GM19025 (cell line): Measurements from ENCODE around the gene TNFAIP2.
A peak's percentile ranks its signal among the peaks of the same experiment; 100 is the strongest.
"Not testable (repeated sequence)": the region's sequence is repeated elsewhere in the genome, so short reads cannot be mapped to it uniquely, and the experiment has no call there.

Experiments
- ATAC-seq: cut with Tn5 transposase; IDR thresholded peaks from one replicate; pipeline ENCODE4 v1.9.1; 2021; ENCODE audit warnings: mild to moderate bottlenecking, low read depth, moderate library complexity; ENCODE audit not compliant: unreplicated experiment

Gene TNFAIP2

DNA sequence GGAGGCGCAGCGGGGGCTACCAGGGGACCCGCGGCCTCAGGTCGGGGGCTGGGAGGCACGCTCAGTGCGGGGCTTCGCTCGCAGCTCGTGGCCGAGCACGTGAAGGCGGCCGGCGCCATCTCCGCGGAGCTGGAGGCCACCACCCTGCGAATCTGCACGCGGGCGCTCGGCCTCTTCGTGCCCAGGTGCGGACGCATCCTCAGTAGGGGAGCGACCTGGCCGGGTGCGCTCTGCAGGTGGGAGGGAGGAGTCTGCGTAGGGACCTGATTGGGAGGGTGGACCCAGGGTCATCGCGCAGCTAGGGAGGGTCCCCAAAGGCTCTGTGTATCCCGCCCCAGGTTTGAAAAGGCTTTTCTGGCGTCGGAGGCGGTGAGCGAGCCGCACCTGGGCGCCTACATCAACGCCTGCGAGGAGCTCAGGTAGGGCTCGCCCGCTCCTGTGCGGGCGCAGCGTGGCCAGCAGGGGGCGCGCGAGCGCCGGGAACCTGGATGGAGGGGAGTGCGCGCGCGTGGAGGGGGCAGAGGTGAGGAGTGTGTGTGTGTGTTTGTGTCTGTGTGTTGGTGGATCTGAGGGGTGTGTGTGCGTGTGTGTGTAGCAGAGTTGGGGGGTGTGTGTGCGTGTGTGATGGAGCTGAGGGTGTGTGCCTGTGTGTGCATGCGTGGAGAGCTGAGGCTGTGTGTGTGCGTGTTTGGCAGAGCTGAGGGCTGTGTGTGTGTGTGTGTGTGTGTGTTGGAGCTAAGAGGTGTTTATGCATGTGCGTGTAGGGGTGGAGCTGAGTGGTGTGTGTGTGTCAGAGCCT is 18.4 kb upstream of the TNFAIP2 start:
- no peak for ATAC-seq

DNA sequence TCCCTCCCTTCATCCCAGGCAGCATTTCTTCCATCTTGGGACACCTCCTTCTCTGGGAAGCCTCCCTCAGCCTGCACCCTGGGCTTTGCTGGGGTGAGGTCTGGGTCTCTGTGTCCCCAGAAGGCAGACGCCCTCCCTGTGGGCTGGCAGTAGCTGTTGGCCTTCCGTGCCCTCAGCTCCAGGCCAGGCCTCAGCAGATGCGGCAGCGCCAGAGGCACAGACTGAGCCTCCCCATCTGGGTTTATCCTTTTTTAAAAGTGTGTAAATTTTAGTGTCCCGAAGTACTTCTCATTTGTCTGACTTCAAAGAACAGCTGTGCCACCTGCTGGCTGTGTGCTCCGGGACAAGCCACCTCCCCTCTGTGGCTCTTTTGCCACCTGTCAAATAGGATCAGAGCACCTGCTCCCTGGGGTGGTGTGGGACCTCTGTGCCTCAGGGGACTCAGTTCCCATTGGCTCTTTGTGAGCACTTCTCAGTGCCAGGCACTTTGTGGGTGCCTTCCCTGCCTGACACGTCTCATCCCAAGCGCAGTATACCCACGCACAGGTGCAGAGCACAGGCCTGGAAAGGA is 17.6 kb upstream of the TNFAIP2 start:
- ATAC-seq, result no peak

DNA sequence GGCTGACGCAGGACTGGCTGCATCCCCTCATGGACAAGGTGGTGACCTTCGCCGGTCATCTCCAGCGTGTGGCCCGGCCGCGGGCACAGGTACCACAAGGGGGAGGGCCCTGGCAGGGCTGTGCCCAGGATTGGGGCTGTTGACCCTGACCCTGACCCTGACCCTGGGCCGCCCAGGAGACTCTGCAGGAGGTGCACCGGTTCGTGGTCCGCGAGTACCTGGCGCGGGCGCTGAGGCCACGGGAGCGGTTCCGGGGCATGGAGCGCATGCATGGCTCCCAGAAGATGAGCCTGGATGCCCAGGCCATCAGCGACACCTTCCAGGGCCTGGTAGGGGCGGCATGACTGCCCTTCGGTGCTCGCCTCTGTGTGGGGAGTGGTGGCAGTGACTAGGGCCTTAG is 15.8 kb upstream of the TNFAIP2 start:
- no peak for ATAC-seq

DNA sequence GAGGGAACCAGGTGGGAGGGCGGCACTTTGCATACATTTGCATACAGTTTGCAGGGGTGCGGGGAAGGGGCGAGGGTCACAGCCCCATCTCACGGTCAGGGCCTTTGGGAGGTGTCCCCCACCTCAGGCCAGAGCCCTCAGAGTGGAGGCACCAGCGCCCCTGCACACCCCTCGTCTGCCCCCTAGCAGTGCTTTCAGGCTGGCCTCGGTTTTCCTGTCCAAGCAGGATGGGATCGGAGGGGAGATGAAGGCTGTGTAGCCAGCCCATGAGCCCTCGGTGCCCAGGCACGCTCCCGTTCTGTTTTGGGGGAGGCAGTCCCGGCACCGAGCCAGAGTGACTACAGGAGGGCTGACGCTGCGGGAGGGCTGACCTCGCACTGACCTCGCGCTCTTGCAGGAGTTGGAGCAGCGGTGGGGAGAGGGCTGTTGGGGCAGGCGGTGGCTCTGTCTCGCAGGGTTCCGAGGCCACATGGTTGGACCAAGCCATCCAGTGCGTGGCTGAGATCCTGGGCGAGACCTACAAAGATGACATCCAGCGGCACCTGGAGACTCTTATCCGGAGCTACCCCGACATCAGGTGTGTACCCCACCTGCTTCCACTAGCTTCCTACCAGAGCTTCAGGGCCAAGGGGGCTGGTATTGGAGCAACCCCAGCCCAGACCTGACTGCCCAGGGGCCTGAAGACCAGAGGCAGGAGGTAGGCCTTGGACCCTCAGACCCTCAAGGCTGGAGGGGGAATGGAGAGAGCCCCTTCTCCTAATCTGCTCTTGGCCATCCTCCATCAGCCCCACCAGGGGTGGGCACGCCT is 15.1 kb upstream of the TNFAIP2 start:
- ATAC-seq, result no peak

DNA sequence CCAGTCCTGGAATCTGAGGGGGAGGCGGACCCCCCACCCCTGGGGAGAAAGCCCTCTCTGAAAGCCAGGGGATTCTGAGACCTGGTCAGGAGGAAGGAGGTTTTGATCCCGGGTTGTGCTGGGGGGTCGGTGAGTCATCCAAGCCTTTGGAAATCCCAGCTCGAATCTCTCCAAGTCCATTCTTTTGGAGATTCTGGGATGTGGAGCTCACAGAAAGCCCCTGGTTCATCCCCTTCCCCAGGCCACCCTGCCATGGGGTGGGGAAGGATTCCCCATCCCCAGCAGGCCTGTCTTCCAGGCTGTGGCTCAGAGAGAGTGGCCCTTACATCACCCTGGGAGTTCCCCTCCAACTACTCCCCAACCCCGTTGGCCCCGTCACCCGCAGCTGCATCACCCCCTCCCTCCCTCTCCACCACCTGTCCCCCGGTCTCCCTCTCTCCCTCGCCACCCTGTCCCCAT is 14.5 kb upstream of the TNFAIP2 start:
- ATAC-seq, result peak; percentile 37

DNA sequence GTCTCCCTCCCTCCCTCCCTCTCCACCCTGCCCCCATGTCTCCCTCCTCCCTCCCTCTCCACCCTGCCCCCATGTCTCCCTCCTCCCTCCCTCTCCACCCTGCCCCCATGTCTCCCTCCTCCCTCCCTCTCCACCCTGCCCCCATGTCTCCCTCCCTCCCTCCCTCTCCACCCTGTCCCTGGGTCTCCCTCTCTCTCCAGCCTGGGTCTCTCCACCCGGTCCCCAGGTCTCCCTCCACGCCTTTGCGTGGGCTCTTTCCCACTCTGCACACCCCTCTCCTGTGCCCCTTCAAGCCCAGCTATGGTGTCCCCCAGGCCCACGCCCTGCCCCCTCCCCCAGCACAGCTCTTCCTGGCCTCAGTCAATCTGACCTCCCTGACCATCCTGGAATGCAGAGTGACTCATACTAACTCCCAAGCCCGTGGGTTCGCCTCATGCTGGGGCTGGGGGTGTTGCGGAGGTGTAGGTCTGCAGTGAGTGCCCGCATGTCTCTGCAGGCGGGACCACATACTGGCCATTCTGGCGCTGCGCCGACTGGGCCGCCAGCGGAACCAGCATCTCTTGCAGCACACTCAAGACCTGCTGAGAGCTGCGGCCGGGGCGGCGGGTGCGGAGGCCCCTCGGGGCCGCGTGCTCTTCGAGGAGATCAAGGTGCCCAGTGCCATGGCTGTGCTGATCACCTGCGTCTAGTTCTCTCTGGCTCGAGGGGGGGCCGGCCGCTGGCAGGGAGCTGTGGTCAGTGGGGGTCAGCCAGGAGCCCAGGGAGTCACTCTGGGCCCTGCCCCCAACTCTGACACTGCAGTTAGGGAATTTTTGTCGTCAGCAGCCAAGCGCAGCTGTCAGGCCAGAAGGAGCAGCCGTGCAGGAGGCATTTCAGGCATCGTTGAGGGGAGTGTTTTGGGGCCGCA is 13.5 kb upstream of the TNFAIP2 start:
- ATAC-seq, result no peak

DNA sequence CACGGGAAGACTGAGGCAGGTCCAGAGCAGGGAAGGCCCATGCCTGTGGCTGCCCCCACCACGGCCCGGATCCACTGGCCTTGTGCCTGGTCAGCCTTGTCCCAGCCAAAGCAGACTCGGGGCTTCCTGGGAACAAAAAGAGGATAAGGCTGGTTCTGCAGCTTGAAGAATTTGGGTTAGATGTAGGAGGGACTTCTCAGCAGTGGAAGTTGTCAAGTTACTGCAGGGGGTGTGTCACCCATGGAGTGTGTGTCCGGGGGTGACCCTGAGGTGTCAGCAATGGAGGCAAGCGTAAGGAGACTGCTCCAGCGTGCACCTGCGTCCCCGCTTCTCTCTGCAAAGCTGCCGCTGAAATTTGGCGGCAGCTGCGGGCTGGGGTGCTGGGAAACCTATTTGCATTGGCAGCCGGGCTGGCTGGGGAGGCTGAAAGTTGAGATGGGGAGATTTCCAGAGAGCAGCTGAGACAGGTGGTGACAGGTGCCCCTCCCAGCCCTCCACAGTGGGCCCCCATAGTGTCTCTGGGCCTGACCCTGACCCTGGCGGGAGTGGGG is 12.5 kb upstream of the TNFAIP2 start:
- no peak for ATAC-seq

DNA sequence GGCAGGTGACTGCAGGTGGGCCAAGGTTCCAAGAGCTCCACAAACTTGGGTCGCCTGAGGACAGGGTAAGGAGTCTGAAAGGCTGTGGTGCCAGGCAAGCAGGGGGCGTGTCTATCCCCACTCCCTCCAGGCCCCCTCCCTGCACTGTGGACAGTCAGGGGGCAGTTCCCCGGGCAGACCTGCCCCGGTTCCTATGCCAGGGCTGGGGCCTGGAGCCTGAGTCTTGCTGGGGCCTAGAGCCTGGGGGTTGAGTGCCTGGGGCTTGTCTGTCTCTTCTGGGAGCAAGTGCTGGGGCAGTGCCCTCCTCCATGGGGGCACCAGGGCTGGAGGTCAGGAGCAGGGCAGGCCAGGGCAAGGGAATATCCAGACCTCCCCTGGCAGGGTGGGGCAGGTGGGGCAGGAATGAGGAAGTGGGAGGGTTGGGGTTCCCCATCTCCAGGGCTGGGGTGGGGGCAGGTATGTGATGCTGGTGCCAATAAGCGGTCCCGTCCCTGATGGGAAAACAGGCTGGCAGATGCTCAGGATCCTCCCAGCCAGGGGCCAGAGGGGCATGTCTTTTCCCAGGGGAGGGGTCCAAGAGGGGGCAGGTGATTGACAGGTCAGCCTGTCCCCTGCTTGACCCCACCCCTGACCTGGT is 11.9 kb upstream of the TNFAIP2 start:
- no peak for ATAC-seq

DNA sequence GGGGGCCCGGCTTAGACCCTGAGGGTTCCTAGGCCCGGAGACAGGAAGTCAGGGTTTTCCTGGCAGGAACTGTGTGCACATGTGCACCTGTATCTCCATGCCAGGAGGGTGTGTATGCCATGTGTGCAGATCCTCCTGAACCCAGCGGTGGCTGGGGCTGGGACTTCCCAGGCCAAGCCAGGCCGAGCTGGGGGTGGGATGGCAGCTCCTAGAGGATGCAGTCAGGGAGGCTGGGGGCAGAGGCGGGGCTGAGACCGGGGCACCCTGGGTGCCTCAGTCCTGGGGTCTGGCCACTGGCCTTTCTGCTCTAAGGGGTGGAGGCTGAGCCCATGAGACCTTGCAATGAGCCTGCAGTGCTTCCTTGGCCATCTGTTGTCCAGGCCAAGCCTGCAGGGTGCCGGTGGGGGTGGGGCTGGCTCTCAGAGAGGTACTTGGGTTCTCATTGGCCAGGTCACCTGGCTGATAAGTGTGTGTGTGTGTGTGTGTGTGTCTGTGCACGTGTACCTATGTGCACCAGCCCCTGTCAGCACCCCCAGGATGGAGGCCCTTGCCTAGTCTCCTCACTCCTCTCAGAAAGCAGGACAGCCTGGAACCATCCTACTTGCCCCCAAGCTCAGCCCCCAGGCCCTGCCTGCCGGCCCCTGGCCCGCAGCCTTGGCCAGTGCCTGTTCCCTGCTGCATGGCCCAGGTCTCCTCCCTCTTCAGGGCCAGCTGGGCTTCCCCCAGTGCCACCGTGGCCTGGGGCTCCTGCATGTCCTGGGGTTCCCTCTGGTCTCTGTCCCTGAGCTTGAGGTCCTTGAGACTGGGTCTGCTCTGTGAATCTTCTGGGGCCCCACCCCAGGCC is 10.6 kb upstream of the TNFAIP2 start:
- ATAC-seq, result no peak

DNA sequence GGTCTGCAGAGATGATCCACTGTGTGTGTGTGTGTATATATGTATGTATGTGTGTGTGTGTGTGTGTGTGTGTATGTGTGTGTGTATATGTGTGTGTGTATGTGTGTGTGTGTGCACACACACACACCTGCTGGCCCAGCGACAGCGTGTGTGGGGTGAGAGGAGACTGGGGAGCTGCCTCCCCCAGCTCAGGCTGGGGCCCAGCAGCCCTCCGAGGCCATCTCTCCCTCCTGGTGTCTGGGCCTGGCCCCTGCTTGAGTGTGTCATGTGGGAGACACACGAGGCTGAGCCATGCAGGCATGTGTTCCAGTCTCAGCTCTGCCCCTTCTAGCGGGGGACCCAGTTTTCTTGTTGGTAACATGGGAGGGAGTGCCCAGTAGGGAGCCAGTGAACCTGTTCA is 10.0 kb upstream of the TNFAIP2 start:
- no peak for ATAC-seq

DNA sequence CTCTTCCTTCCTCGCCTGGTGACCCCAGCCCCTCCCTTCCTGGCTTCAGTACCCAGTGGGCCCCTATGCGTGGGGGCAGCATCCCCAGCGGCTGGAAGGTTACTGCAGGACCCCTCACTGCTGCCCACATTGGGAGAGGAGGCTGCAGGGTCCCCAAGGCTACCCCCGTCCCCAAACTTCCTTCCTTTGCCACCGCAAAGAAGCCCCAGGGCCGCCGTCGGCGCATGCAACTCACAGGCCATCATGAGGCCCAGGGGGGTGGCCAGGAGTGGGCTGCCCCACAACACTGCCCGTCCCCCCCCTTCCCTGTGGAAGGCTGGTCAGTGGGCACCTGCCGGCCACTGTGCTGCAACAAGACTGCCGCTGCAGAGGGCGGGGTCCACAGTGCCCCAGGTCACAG is 9.5 kb upstream of the TNFAIP2 start:
- ATAC-seq, result no peak

DNA sequence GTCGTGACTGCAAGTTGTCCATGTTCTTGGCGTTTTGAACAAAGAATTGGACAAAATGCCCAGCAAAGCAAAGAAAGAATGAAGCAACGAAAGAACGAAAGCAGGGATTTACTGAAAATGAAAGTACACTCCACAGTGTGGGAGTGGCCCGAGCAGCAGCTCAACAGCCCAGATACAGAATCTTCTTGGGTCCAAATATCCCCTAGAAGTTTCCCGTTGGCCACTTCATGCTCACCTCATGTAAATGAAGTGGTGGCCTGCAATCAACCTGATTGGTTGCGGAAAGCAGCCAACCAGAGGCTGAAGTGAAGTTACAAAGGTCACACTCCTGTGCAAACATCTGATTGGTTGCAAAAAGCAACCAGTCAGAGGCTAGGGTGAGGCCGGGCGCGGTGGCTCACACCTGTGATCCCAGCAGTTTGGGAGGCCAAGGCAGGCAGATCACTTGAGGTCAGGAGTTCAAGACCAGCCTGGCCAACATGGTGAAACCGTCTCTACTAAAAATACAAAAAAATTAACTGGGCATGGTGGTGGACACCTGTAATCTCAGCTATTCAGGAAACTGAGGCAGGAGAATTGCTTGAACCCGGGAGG is 8.1 kb upstream of the TNFAIP2 start:
- ATAC-seq, result not testable (repeated sequence)

DNA sequence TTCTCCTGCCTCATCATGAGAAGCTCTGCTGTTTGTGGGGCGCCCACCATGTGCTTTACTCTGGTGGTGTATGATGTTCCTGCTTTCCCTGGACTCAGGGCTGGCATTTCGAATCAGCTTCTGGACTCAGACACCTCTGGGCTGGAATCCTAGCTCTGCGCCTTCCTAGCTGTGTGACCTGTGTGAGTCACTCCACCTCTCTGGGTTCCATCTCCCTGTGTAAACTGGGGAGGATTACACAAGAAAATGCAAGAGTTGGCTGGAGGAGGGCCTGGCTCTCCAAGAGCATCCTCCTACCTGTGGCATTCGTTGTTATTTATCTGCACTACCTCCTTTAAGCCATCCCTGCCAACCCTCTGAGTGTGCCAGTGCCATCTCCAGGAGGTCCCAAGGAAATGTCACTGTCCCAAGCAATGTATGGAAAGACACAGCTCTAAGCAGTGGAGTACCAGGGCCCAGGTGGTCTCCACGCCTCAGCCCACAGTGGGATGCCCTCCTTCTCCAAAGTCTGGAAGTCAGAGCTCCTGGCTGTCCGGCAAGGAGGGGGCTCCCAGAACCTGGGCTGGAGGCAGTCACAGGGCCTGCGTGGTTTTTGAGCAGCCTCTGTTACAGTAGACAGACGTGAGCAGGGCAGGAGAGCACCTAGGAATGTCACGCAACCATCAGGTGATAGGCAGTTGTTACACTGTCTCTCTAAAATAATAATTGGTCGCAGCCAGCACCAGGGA is 7.3 kb upstream of the TNFAIP2 start:
- ATAC-seq, result no peak

DNA sequence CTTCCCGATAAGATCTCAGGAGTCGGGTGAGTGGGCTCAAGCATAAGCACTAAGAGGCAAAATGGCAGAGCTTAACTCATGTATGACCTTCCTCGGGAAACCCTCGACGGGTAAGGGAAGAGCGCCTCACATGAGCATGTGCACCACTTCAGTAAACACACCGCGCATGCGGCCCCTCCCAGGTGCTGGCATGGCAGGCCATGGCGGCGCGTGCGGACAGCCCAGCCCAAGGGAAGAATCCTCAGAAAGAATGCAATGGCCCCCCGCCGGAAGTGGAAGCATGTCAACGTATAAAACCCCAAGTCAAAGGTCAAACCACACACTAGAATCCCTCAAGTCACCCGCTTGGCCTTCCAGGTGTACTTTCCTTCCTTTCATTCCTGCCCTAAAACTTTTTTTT is 6.6 kb upstream of the TNFAIP2 start:
- ATAC-seq, result no peak

DNA sequence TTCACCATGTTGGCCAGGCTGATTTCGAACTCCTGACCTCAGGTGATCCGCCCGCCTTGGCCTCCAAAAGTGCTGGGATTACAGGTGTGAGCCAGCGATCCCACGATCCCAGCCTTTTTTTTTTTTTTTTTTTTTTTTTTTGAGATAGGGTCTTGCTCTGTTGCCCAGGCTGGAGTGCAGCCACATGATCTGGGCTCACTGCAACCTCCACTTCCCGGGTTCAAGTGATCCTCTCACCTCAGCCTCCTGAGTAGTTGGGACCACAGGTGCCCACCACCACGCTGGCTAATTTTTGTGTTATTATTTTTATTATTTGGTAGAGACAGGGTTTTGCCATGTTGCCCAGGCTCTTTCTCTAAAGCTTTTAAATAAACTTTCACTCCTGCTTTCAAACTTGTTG is 5.8 kb upstream of the TNFAIP2 start:
- ATAC-seq, result not testable (repeated sequence)

DNA sequence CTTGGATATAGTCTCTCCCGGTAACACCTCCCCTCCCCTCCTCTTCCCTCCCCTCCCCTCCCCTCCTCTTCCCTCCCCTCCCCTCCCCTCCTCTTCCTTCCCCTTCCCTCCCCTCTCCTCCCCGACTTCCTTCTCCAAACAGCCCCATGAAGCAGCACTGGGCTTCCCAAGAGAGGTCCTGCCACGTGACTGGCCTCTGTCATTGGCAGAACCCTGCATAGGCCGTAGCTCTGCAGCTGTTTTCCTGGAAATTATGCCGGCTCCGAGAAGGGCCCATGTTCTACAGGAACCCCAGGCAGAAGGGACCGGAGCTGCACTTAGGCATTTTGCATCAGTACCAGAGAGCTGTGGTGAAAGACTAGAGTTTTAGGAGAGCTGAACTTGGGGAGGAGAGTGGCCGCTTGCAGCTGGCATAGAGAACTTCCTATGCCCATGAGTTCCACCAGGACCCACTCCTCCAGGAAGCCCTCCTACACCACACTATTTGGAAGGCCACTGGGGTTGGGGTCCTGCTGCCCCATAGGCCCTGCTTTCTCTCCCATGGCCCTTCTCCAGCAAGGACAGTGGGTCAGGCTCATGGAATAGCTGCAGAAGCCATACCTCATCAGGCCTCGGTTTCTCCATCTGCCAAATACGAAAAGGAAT is 5.1 kb upstream of the TNFAIP2 start:
- no peak for ATAC-seq

DNA sequence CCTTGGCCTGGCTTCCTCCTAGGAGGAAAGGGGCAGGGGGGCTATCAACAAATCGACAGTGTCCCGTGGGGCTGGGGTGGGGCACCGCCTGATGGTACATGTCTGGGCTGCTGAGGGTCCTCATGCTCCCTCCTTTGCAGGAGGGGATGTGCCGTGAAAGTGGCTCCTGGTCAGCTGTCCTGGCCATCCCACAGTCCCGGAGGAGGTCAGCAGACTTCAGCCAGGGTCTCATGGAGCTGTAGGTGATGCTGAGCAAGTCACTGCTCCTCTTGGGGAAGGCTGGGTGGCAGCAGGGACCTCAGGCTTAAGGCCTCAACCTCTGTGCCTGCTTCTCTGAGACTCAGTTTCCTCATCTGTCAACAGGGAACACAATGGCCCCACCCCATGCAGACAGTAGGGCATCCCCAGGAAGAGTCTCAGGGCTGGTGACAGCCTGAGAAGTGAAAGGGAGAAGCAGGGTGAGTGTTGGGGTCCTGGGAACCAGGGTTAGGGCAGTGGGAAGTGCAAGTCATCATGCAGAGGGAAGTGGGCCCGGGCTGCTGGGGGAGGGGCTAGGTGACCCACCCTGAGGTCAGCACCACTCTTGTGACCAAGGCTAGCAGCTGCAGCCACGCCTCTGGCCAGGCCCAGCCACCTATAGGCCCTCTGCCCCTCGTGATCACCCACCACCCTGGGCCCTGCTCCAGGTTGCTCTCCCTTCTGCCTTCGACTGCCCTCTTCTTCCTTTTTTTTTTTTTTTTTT is 4.4 kb upstream of the TNFAIP2 start:
- ATAC-seq, result no peak
